HCT116 (cell line): Measurements from ENCODE around the gene IQCH. TPM values are rescaled to one million over a fixed set of nuclear protein-coding genes. Genes with fewer than 3 reads are reported as not detected.

Experiments
- ATAC-seq: fragments of 200-7000 bp; cut with Tn5 transposase; 2 replicates; pipeline ENCODE4 v1.9.1; 2020; ENCODE audit warnings: mild to moderate bottlenecking, moderate library complexity
- BruUV-seq: library from RNA; stranded (reverse); fragments of 400-500 nt; replicated peaks from 2 replicates; lab custom pipeline; 2021; lab: Mats Ljungman, UMichigan
- CTCF ChIA-PET: fragments of 300-600 bp; sonication (Branson Sonifier 250); formaldehyde crosslinking; loops from one replicate; lab custom pipeline; 2021; ENCODE audit warnings: antibody characterized with exemption; lab: Charles Lee
- POLR2A ChIA-PET: fragments of 300-600, 350-600 bp; sonication (Branson Sonifier 250); formaldehyde crosslinking; loops from one replicate; lab custom pipeline; 2021; ENCODE audit warnings: antibody characterized with exemption; lab: Charles Lee
- RAD21 ChIA-PET, 2 experiments: fragments of 300-600 bp; sonication (Branson Sonifier 250); formaldehyde crosslinking; loops; one replicate each; lab custom pipeline; 2023; ENCODE audit warnings: low total read pairs in 2 of 2; ENCODE audit not compliant: uncharacterized antibody in 2 of 2, unreplicated experiment in 2 of 2, low non-redundant PET in 1 of 2; lab: Charles Lee
- DNase-seq: peaks from one replicate; pipeline ENCODE4 v3.0.0-alpha.2; 2010; ENCODE audit warnings: low read depth, low spot score
- H2AFZ ChIP-seq: fragments of 200-600 bp; shearing (Covaris generic), sonication (generic); 2 replicates; pipeline ENCODE4 v1.6.1; 2017; ENCODE audit warnings: low read depth, mixed run types, mixed read lengths, antibody characterized with exemption, low read length; ENCODE audit not compliant: poor library complexity, severe bottlenecking
- H3K27ac ChIP-seq: 2 replicates; pipeline ENCODE4 v1.5.1; 2012; ENCODE audit warnings: low read depth, low read length
- H3K27me3 ChIP-seq: fragments of 200-600 bp; sonication (generic); 2 replicates; pipeline ENCODE4 v1.6.1; 2016; ENCODE audit warnings: mixed run types, low read length, mixed read lengths; ENCODE audit not compliant: insufficient read depth
- H3K36me3 ChIP-seq, 2 experiments: fragments of 200-500 bp in 1 of 2; fragments of 200-600 bp in 1 of 2; sonication (Bioruptor generic) in 1 of 2; sonication (generic) in 1 of 2; 2 replicates each; pipeline versions ENCODE4 v1.5.1 to v1.6.1; 2014 to 2016; ENCODE audit warnings: low read length in 2 of 2, inconsistent platforms in 1 of 2, mixed read lengths in 1 of 2, mixed run types in 1 of 2; ENCODE audit not compliant: insufficient read depth in 2 of 2, control insufficient read depth in 1 of 2
- H3K4me1 ChIP-seq, 2 experiments: fragments of 200-600 bp in 1 of 2; sonication (generic) in 1 of 2; 2 replicates each; pipeline versions ENCODE4 v1.5.1 to v1.6.1; 2012 to 2017; ENCODE audit warnings: low read length in 2 of 2, inconsistent platforms in 1 of 2, mild to moderate bottlenecking in 1 of 2, mixed read lengths in 1 of 2, mixed run types in 1 of 2, moderate library complexity in 1 of 2; ENCODE audit not compliant: insufficient read depth in 2 of 2, control insufficient read depth in 1 of 2
- H3K4me2 ChIP-seq: fragments of 200-600 bp; sonication (generic); 2 replicates; pipeline ENCODE4 v1.6.1; 2017; ENCODE audit warnings: mixed run types, low read length, mixed read lengths
- H3K4me3 ChIP-seq, 2 experiments: fragments of 200-600 bp in 1 of 2; sonication (generic) in 1 of 2; replicated peaks in 1 of 2; 2 replicates each; pipeline ENCODE4 v1.5.1; 2011 to 2016; ENCODE audit warnings: low read length in 2 of 2, control low read depth in 1 of 2, low read depth in 1 of 2, mild to moderate bottlenecking in 1 of 2, mixed read lengths in 1 of 2, mixed run types in 1 of 2
- H3K79me2 ChIP-seq: fragments of 200-600 bp; sonication (generic); 2 replicates; pipeline ENCODE4 v1.6.1; 2017; ENCODE audit warnings: mild to moderate bottlenecking, mixed run types, low read length, moderate library complexity, mixed read lengths; ENCODE audit not compliant: insufficient read depth
- H3K9ac ChIP-seq: fragments of 200-600 bp; sonication (generic); 2 replicates; pipeline ENCODE4 v1.6.1; 2016; ENCODE audit warnings: low read length, mixed read lengths
- H3K9me2 ChIP-seq: fragments of 200-600 bp; sonication (generic), shearing (Covaris generic); 2 replicates; pipeline ENCODE4 v1.6.1; 2017; ENCODE audit warnings: mixed run types, mild to moderate bottlenecking, moderate library complexity; ENCODE audit not compliant: insufficient read depth
- H3K9me3 ChIP-seq, 2 experiments: fragments of 200-500 bp in 1 of 2; fragments of 200-600 bp in 1 of 2; sonication (Bioruptor generic) in 1 of 2; sonication (generic) in 1 of 2; 2 replicates each; pipeline ENCODE4 v1.6.1; 2014 to 2017; ENCODE audit warnings: low read length in 2 of 2, mixed read lengths in 2 of 2, inconsistent platforms in 1 of 2, low read depth in 1 of 2, mild to moderate bottlenecking in 1 of 2, mixed run types in 1 of 2, moderate library complexity in 1 of 2; ENCODE audit not compliant: control insufficient read depth in 1 of 2, insufficient read depth in 1 of 2
- H4K20me1 ChIP-seq: fragments of 200-600 bp; sonication (generic), shearing (Covaris generic); 2 replicates; pipeline ENCODE4 v1.6.1; 2017; ENCODE audit warnings: mixed run types, mild to moderate bottlenecking, moderate library complexity; ENCODE audit not compliant: insufficient read depth
- ATF3 ChIP-seq: IDR thresholded peaks from 2 replicates; pipeline ENCODE4 v1.6.1; 2012
- CEBPB ChIP-seq: IDR thresholded peaks from 2 replicates; pipeline ENCODE4 v1.6.1; 2012; ENCODE audit warnings: low read depth
- ELF1 ChIP-seq: IDR thresholded peaks from 2 replicates; pipeline ENCODE4 v1.6.1; 2012; ENCODE audit warnings: low read depth, borderline replicate concordance
- EZH2 ChIP-seq: fragments of 200-600 bp; sonication (generic); IDR thresholded peaks from 2 replicates; pipeline ENCODE4 v1.6.1; 2017; ENCODE audit warnings: antibody characterized with exemption, mixed run types
- FOSL1 ChIP-seq: IDR thresholded peaks from 2 replicates; pipeline ENCODE4 v1.6.1; 2012; ENCODE audit warnings: low read depth
- JUND ChIP-seq: IDR thresholded peaks from 2 replicates; pipeline ENCODE4 v1.6.1; 2012
- POLR2AphosphoS5 ChIP-seq: IDR thresholded peaks from 2 replicates; pipeline ENCODE4 v1.6.1; 2011; ENCODE audit warnings: mild to moderate bottlenecking, low read depth, low read length, moderate library complexity
- TCF7L2 ChIP-seq: IDR thresholded peaks from 2 replicates; pipeline ENCODE4 v1.7.0; 2011; ENCODE audit warnings: borderline replicate concordance, inconsistent platforms; ENCODE audit not compliant: insufficient read depth, insufficient read length; ENCODE audit errors: extremely low read depth
- YY1 ChIP-seq: IDR thresholded peaks from 2 replicates; pipeline ENCODE4 v1.6.1; 2011; ENCODE audit warnings: low read length, low read depth, moderate library complexity, mild to moderate bottlenecking; ENCODE audit not compliant: insufficient replicate concordance; ENCODE audit errors: extremely low read depth
- intact Hi-C: fragments of 100-400 bp; cut with micrococcal nuclease; formaldehyde crosslinking; loops from 2 replicates; pipeline ENCODE4 v1.10.0; 2022
- total RNA-seq: library from RNA; stranded (reverse); gene quantifications from one replicate; pipeline ENCODE4 v1.2.1, GENCODE V29; 2021; ENCODE audit not compliant: unreplicated experiment
- TF ChIP-seq, protein P1 (sequence below), 3 experiments: fragments of 200-600 bp in 1 of 3; sonication (generic) in 1 of 3; IDR thresholded peaks in 2 of 3; conservative IDR thresholded peaks in 1 of 3; 2 replicates each; pipeline ENCODE4 v1.5.1; 2012 to 2017; ENCODE audit warnings: low read depth in 2 of 3, low read length in 2 of 3, antibody characterized with exemption in 1 of 3, borderline replicate concordance in 1 of 3, control low read depth in 1 of 3, mild to moderate bottlenecking in 1 of 3, mixed read lengths in 1 of 3, mixed run types in 1 of 3, moderate library complexity in 1 of 3; ENCODE audit not compliant: insufficient read depth in 1 of 3

The IQCH gene
- total RNA-seq, 1 experiment from 2014 or later, result 4.6 TPM

DNA sequence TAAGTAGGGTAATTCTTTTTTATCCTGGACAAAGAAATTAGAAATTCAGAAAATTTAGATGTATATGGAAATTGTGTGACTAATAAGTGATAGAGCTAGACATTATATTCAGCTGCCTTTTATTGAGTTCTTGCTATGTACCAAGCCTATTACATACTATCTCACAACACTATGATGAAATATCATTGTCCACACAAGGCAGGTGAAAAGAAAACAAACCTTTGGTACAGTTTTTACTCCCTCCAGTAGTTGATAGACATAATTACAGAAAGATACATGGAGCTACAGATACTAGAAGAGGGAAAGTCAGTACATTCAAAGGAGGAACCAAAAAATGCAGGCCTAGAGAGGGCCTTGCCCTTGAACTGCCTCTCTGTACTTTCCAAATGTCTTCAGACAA is 4.8 kb downstream of the IQCH start:
- RAD21 ChIA-PET, result no interaction called here
- POLR2A ChIA-PET, result no interaction called here
- H3K36me3 ChIP-seq, result no peaks in the 10 kb centered on the region

GRCh38 chr15:67259806-67260205 is 5.2 kb downstream of the IQCH start:
- Histone ChIP-seq H3K36me3 (no peaks in the 10 kb centered on the region), H3K9me3 (no peaks in the 10 kb centered on the region), H2AFZ (no peak overlapping the region), H3K4me1 (peaks cover 0 to 10% of the 10 kb centered on the region in 2 experiments; a peak in 1 of 4 replicates), H3K9ac (no peak overlapping the region), H3K27ac (no peak overlapping the region), H3K4me3 (no peak overlapping the region), H3K9me2 (no peaks in the 10 kb centered on the region), H3K27me3 (no peaks in the 10 kb centered on the region), H4K20me1 (no peaks in the 10 kb centered on the region), H3K4me2 (no peak overlapping the region), H3K79me2 (no peaks in the 10 kb centered on the region)
- TF ChIP-seq JUND (no peak), FOSL1 (no peak), TCF7L2 (no peak), EZH2 (no peak)
- ChIA-PET CTCF (no interaction called here), POLR2A (no interaction called here), RAD21 (no interaction called here)
- DNase-seq, result no peak
- no peak for ATAC-seq
- no TSS peak for BruUV-seq
- intact Hi-C loops, result loop anchor here (10.0 kb wide), 1 partner anchor 1465 kb away; the partner anchor contains the start of gene DENND4A

More for the DNA sequence above, 4.8 kb downstream of the IQCH start:
- BruUV-seq, result no TSS peak
- ATAC-seq, result no peak
- no peaks in the 10 kb centered on the region for H4K20me1 ChIP-seq
- no peak overlapping the region for H3K9ac ChIP-seq
- no peaks in the 10 kb centered on the region for H3K9me3 ChIP-seq
- TF ChIP-seq, protein P1, sequence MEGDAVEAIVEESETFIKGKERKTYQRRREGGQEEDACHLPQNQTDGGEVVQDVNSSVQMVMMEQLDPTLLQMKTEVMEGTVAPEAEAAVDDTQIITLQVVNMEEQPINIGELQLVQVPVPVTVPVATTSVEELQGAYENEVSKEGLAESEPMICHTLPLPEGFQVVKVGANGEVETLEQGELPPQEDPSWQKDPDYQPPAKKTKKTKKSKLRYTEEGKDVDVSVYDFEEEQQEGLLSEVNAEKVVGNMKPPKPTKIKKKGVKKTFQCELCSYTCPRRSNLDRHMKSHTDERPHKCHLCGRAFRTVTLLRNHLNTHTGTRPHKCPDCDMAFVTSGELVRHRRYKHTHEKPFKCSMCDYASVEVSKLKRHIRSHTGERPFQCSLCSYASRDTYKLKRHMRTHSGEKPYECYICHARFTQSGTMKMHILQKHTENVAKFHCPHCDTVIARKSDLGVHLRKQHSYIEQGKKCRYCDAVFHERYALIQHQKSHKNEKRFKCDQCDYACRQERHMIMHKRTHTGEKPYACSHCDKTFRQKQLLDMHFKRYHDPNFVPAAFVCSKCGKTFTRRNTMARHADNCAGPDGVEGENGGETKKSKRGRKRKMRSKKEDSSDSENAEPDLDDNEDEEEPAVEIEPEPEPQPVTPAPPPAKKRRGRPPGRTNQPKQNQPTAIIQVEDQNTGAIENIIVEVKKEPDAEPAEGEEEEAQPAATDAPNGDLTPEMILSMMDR (IDR thresholded peaks at IDR 0.05 in 2 of 3, conservative IDR thresholded peaks at IDR 0.05 in 1 of 3; ENCODE audit: borderline replicate concordance in 1 of 3, insufficient read depth in 1 of 3, low read depth in 2 of 3, low read length in 2 of 3), result no peak
- TF ChIP-seq YY1 (no peak), ELF1 (no peak), POLR2AphosphoS5 (no peak), ATF3 (no peak), CEBPB (no peak)
- no peak for DNase-seq
- H3K4me2 ChIP-seq, result no peak overlapping the region
- H3K4me3 ChIP-seq, result no peak overlapping the region
- H3K27ac ChIP-seq, result no peak overlapping the region
- H3K9me2 ChIP-seq, result no peaks in the 10 kb centered on the region
- peaks cover 0 to 10% of the 10 kb centered on the region in 2 experiments; a peak in 1 of 4 replicates for H3K4me1 ChIP-seq
- intact Hi-C loops, result loop anchor here (10.0 kb wide), 1 partner anchor 1465 kb away; the partner anchor contains the start of gene DENND4A
- H3K79me2 ChIP-seq, result no peaks in the 10 kb centered on the region; the same call in 1 of the 2 replicates
- CTCF ChIA-PET, result no interaction called here
- H2AFZ ChIP-seq, result no peak overlapping the region
- no peaks in the 10 kb centered on the region for H3K27me3 ChIP-seq
